OCI-LY1 (cell line): ENCODE results near the gene IFT74.

Source experiments
- CTCF ChIP-seq: fragments of 200-600 bp; sonication (generic), shearing (Covaris generic); IDR thresholded peaks from 2 replicates; pipeline ENCODE4 v1.5.1; 2017; ENCODE audit warnings: mild to moderate bottlenecking, antibody characterized with exemption, low read length, moderate library complexity, mixed read lengths
- EZH2 ChIP-seq: fragments of 200-600 bp; sonication (generic), shearing (Covaris generic); IDR thresholded peaks from 2 replicates; pipeline ENCODE4 v1.8.0; 2017; ENCODE audit warnings: borderline replicate concordance, mixed run types, mild to moderate bottlenecking, antibody characterized with exemption, low read length, moderate library complexity, mixed read lengths

DNA sequence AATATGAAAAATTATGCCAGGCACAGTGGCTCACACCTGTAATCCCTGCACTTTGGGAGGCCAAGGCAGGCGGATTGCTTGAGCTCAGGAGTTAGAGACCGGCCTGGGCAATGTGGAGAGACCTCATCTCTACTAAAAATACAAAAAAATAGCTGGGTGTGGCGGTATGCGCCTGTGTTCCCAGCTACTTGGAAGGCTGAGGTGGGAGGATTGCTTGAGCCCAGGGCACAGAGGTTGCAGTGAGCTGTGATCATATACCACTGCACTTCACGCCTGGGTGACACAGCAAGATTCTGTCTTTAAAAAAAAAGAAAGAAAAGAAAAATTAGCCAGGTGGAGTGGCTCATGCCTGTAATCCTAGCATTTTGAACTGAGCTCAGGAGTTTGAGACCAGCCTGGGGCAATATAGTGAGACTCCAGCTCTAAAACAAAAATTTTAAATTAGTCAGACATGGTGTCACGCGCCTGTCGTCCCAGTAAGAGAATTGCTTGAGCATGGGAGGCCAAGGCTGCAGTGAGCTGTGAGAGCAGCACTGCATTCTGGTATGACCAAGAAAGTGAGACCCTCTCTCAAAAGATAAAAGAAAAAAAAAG, 27.2 kb upstream of the IFT74 start:
- TF ChIP-seq CTCF: no peak
- no peak for TF ChIP-seq EZH2
